NCI-H226 (cell line): ENCODE results near the gene SERPINE1.
A peak's percentile ranks its signal among the peaks of the same experiment; 100 is the strongest.
"Not testable (repeated sequence)": the region's sequence is repeated elsewhere in the genome, so short reads cannot be mapped to it uniquely, and the experiment has no call there.

Experiments
- DNase-seq: peaks from one replicate; pipeline ENCODE4 v3.0.0-alpha.2; 2015

The SERPINE1 gene

GRCh38 chr7:101103701-101104100 is 23.2 kb upstream of the SERPINE1 start:
- DNase-seq: not testable (repeated sequence)

- no peak for DNase-seq
These were observed 22.7 kb upstream of the SERPINE1 start for GRCh38 chr7:101104193-101104713.

- DNase-seq: no peak
These were observed 22.1 kb upstream of the SERPINE1 start for GRCh38 chr7:101104799-101105198.

- not testable (repeated sequence) for DNase-seq
These were observed 21.7 kb upstream of the SERPINE1 start for GRCh38 chr7:101105248-101105647.

GRCh38 chr7:101106386-101106785 is 20.5 kb upstream of the SERPINE1 start:
- DNase-seq: no peak

GRCh38 chr7:101108330-101108857 is 18.5 kb upstream of the SERPINE1 start:
- peak; percentile 38 for DNase-seq

GRCh38 chr7:101108961-101109360 is 17.9 kb upstream of the SERPINE1 start:
- peak; percentile 87 for DNase-seq

- no peak for DNase-seq
These were observed 17.5 kb upstream of the SERPINE1 start for GRCh38 chr7:101109368-101109767.

GRCh38 chr7:101111261-101111660 is 15.6 kb upstream of the SERPINE1 start:
- no peak for DNase-seq

- no peak for DNase-seq
These were observed 14.7 kb upstream of the SERPINE1 start for GRCh38 chr7:101112233-101112632.

GRCh38 chr7:101113140-101113539 is 13.8 kb upstream of the SERPINE1 start:
- not testable (repeated sequence) for DNase-seq

- DNase-seq: no peak
These were observed 13.1 kb upstream of the SERPINE1 start for GRCh38 chr7:101113836-101114235.

- DNase-seq: no peak
These were observed 12.4 kb upstream of the SERPINE1 start for GRCh38 chr7:101114492-101114891.

GRCh38 chr7:101115215-101115614 is 11.7 kb upstream of the SERPINE1 start:
- no peak for DNase-seq

GRCh38 chr7:101116898-101117297 is 10.0 kb upstream of the SERPINE1 start:
- DNase-seq: peak; percentile 70

GRCh38 chr7:101118856-101119255 is 8.0 kb upstream of the SERPINE1 start:
- DNase-seq: no peak

- no peak for DNase-seq
These were observed 7.0 kb upstream of the SERPINE1 start for GRCh38 chr7:101119876-101120275.

GRCh38 chr7:101120315-101120714 is 6.6 kb upstream of the SERPINE1 start:
- no peak for DNase-seq

- DNase-seq: not testable (repeated sequence)
These were observed 5.3 kb upstream of the SERPINE1 start for GRCh38 chr7:101121631-101121990.

- DNase-seq: peak; percentile 99
These were observed 4.6 kb upstream of the SERPINE1 start for GRCh38 chr7:101121991-101122932.

GRCh38 chr7:101122933-101123702 is 3.8 kb upstream of the SERPINE1 start:
- DNase-seq: no peak

GRCh38 chr7:101123703-101124068 is 3.2 kb upstream of the SERPINE1 start:
- no peak for DNase-seq

- peak; percentile 86 for DNase-seq
These were observed 2.4 kb upstream of the SERPINE1 start for GRCh38 chr7:101124376-101125056.
